Gastrocnemius medialis (tissue), 4 donors: Measurements from ENCODE around the gene FAM118A.

Experiments
- CTCF ChIP-seq, 5 experiments: fragments of 450-650 bp in 3 of 5; fragments of 200-600 bp in 2 of 5; sonication (generic) in 2 of 5; IDR thresholded peaks in 4 of 5; conservative IDR thresholded peaks in 1 of 5; 1 replicate in 4 of 5; 2 replicates in 1 of 5; pipeline ENCODE4 v1.5.1; 2016 to 2019; ENCODE audit warnings: antibody characterized with exemption in 5 of 5, mild to moderate bottlenecking in 3 of 5, moderate library complexity in 3 of 5
- POLR2A ChIP-seq, 2 donors: fragments of 450-650 bp; IDR thresholded peaks; one replicate each; pipeline ENCODE4 v1.6.1; 2017; ENCODE audit warnings: antibody characterized with exemption in 2 of 2, mild to moderate bottlenecking in 2 of 2, moderate library complexity in 2 of 2

- TF ChIP-seq CTCF (IDR thresholded peaks at IDR 0.05 in 4 of 5, conservative IDR thresholded peaks at IDR 0.05 in 1 of 5) (no peak), POLR2A (IDR thresholded peaks at IDR 0.05) (no peak)
Observed at GRCh38 chr22:45337536-45337935, 27.8 kb downstream of the FAM118A start.
